ENCODE results near the gene UFM1. TPM values are rescaled to one million over a fixed set of nuclear protein-coding genes. Genes with fewer than 3 reads are reported as not detected.
"Not testable (repeated sequence)": the region's sequence is repeated elsewhere in the genome, so short reads cannot be mapped to it uniquely, and the experiment has no call there.

The UFM1 gene
- total RNA-seq, 4 donors from 2014 or later, result 35.2 to 56.7 (median 40.5) TPM

DNA sequence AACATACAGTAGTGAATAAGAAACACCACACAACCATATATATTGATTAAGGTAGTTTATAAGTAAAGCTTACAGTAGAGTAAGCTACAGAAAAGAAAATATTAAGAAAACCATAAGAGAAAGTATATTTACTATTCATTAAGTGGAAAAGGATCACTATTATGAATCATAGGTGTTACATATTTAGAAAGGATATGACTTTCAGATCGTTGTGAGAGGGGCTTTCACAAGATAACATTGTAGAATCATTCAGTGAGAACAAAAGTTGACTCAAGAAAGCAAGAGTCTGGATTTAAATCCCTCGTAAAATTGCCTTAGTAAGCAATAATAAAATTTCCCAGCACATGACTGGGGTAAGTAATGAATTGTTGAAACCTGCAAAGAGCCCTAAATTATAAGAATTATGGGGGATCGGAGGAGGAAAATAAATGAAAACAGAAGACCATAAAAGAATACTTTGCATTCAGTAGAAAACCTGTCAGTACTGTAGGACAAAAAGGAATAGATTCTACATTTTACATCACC is 6.0 kb downstream of the UFM1 start:
- H3K4me1 ChIP-seq, result peaks cover 27% of the 10 kb centered on the region
- TF ChIP-seq POLR2AphosphoS5 (IDR thresholded peaks at IDR 0.05) (no peak), POLR2A (IDR thresholded peaks at IDR 0.05) (no peak)
- TF ChIP-seq, protein P1, sequence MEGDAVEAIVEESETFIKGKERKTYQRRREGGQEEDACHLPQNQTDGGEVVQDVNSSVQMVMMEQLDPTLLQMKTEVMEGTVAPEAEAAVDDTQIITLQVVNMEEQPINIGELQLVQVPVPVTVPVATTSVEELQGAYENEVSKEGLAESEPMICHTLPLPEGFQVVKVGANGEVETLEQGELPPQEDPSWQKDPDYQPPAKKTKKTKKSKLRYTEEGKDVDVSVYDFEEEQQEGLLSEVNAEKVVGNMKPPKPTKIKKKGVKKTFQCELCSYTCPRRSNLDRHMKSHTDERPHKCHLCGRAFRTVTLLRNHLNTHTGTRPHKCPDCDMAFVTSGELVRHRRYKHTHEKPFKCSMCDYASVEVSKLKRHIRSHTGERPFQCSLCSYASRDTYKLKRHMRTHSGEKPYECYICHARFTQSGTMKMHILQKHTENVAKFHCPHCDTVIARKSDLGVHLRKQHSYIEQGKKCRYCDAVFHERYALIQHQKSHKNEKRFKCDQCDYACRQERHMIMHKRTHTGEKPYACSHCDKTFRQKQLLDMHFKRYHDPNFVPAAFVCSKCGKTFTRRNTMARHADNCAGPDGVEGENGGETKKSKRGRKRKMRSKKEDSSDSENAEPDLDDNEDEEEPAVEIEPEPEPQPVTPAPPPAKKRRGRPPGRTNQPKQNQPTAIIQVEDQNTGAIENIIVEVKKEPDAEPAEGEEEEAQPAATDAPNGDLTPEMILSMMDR (IDR thresholded peaks at IDR 0.05), result no peak
- 88% methylated on average over 2 of the region's 3 CpGs for WGBS

DNA sequence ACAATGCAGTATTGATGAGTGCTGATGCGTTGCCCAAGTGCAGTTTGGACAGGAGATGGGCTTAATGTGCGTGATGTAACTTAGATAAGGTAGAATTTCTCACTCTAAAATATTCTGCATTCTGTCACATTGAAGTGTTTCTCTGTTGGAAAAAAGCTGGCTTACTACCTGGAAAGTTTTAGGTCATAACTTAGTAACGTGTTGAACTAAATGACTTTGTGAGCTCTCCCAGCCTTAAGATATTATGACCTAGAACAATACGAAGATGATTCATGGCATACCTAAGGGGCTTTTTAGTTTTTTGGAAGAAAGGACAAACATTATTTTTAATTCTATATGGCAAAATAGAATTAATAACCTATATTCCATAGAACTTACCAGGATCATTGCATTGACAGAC is 9.0 kb downstream of the UFM1 start:
- WGBS, result 77% methylated on average over 4 of the region's 4 CpGs
- DNase-seq (ENCODE audit: low spot score in 2 of 2), result no peak

More for the DNA sequence above, 6.0 kb downstream of the UFM1 start:
- Histone ChIP-seq H3K4me3 (no peak overlapping the region), H3K36me3 (peaks cover 35% of the 10 kb centered on the region), H3K9me3 (no peaks in the 10 kb centered on the region), H3K27me3 (no peaks in the 10 kb centered on the region), H3K27ac (no peak overlapping the region)
- DNase-seq (ENCODE audit: low spot score in 2 of 2), result no peak

DNA sequence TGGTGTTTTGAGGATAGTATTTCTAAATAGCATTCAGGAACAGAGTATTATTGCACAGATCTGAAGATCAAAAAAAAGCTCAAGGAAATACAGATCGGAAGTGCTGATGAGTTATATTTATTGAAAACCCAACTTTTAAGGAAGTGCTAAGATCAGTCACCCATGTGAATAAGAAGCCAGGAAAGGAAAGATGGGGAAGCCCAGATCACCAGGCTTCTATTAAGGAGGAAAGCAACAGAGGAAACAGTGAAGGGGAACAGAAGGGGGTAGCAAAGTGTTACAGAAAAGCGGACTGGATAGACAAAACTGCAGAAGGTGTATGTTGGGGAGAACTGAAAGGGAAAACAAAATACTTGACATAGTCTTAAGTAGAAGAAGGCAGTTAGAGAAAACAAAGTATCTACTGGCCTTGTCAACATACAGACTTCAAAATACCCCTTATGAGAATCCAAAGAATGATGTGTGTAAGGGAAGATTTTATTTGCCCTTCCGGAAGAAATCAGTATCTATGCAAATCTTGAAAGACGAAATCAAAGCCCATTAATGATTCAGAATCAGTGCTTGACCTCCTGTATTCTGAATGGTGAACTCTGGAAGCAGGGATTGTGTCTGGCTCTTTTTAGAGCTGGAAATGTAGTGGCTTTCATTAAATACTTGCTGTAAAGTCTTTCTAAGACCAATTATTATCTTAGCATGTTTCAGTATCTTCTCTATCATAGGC is 12.1 kb downstream of the UFM1 start:
- H3K36me3 ChIP-seq, result peaks cover 24% of the 10 kb centered on the region
- DNase-seq (ENCODE audit: low spot score in 2 of 2), result no peak
- H3K27me3 ChIP-seq, result no peaks in the 10 kb centered on the region
- no peak for TF ChIP-seq POLR2A (IDR thresholded peaks at IDR 0.05)
- TF ChIP-seq POLR2AphosphoS5 (IDR thresholded peaks at IDR 0.05), result no peak
- TF ChIP-seq, protein P1 (IDR thresholded peaks at IDR 0.05), result no peak
- no peak for TF ChIP-seq EP300 (IDR thresholded peaks at IDR 0.05)
- 88% methylated on average over 4 of the region's 4 CpGs for WGBS
- H3K27ac ChIP-seq, result no peak overlapping the region
- no peak overlapping the region for H3K4me3 ChIP-seq
- no peaks in the 10 kb centered on the region for H3K9me3 ChIP-seq
- no peaks in the 10 kb centered on the region for H3K4me1 ChIP-seq

More for the DNA sequence above, 9.0 kb downstream of the UFM1 start:
- H3K36me3 ChIP-seq, result peaks cover 41% of the 10 kb centered on the region
- no peak overlapping the region for H3K4me3 ChIP-seq
- TF ChIP-seq POLR2A (IDR thresholded peaks at IDR 0.05), result no peak
- H3K4me1 ChIP-seq, result peaks cover 2% of the 10 kb centered on the region
- no peaks in the 10 kb centered on the region for H3K9me3 ChIP-seq
- no peaks in the 10 kb centered on the region for H3K27me3 ChIP-seq
- H3K27ac ChIP-seq, result no peak overlapping the region

DNA sequence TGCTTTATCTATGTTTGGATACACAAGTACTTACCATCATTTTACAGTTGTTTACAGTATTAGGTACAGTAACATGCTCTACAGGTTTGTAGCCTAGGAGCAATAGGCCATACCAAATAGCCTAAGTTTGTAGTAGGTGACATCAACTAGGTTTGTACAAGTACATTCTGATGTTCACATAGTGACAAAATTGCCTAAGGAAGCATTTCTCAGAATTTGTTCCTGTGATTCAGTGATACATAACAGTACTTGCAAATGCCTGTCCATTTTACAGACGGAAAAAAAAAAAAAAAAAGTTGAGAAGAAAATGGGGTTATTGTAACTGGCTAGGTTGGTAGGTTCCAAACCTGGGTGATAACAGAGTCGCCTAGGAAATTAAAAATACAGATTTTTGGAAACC is 13.6 kb downstream of the UFM1 start:
- no peak overlapping the region for H3K4me3 ChIP-seq
- TF ChIP-seq EP300 (IDR thresholded peaks at IDR 0.05) (no peak), POLR2AphosphoS5 (IDR thresholded peaks at IDR 0.05) (no peak), POLR2A (IDR thresholded peaks at IDR 0.05) (no peak)
- TF ChIP-seq, protein P1 (IDR thresholded peaks at IDR 0.05), result no peak
- no peaks in the 10 kb centered on the region for H3K9me3 ChIP-seq
- H3K27me3 ChIP-seq, result no peaks in the 10 kb centered on the region
- peaks cover 5% of the 10 kb centered on the region for H3K4me1 ChIP-seq
- H3K27ac ChIP-seq, result no peak overlapping the region
- no peak for DNase-seq (ENCODE audit: low spot score in 2 of 2)
- peaks cover 20% of the 10 kb centered on the region for H3K36me3 ChIP-seq
- WGBS, result 95% methylated on average over 2 of the region's 2 CpGs

DNA sequence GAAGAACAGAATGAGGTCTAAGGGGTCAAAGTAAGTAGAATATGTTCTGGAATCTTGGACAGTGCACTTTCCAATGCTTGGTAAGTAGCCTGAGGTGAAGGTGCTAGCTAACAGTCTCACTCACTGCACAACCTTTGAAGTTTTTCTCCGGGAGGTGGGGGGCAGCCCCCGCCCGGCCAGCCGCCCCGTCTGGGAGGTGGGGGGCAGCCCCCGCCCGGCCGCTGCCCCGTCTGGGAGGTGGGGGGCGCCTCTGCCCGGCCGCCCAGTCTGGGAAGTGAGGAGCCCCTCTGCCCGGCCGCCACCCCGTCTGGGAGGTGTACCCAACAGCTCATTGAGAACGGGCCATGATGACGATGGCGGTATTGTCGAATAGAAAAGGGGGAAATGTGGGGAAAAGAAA is 14.1 kb downstream of the UFM1 start:
- peaks cover 17% of the 10 kb centered on the region for H3K36me3 ChIP-seq
- DNase-seq (ENCODE audit: low spot score in 2 of 2); H3K27me3 ChIP-seq; H3K9me3 ChIP-seq; H3K4me3 ChIP-seq; H3K4me1 ChIP-seq; H3K27ac ChIP-seq: not testable (repeated sequence)
- 89% methylated on average over 8 of the region's 19 CpGs for WGBS

DNA sequence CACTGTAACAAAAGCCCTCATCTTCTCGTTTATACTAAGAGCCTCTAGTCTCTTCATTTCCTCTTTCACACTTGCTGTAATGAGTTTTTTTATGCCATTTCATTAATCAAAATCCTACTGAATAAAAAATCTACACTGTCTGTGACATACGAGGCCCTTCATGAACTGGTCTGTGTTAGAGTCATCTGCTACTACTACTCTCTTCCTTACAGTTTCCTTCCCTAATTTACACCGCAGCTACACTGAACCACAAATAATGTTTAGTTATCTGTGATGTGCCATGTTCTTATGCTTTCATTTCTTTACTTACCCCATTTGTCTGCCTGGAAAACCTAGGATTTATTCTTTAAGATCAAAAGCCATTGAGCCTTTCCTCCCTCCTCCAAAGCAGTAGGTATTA is 16.0 kb downstream of the UFM1 start:
- DNase-seq (ENCODE audit: low spot score in 2 of 2), result no peak
- WGBS, result 60% methylated on average over 3 of the region's 3 CpGs
- H3K4me3 ChIP-seq, result no peak overlapping the region
- no peak overlapping the region for H3K27ac ChIP-seq
- peaks cover 9% of the 10 kb centered on the region for H3K36me3 ChIP-seq
- peaks cover 5% of the 10 kb centered on the region for H3K4me1 ChIP-seq
- TF ChIP-seq POLR2A (IDR thresholded peaks at IDR 0.05), result no peak
- TF ChIP-seq POLR2AphosphoS5 (IDR thresholded peaks at IDR 0.05), result no peak
- no peak for TF ChIP-seq EP300 (IDR thresholded peaks at IDR 0.05)
- TF ChIP-seq, protein P1 (IDR thresholded peaks at IDR 0.05), result no peak
- no peaks in the 10 kb centered on the region for H3K9me3 ChIP-seq
- H3K27me3 ChIP-seq, result no peaks in the 10 kb centered on the region
